Measurements from ENCODE around the gene PTPRD.

DNA sequence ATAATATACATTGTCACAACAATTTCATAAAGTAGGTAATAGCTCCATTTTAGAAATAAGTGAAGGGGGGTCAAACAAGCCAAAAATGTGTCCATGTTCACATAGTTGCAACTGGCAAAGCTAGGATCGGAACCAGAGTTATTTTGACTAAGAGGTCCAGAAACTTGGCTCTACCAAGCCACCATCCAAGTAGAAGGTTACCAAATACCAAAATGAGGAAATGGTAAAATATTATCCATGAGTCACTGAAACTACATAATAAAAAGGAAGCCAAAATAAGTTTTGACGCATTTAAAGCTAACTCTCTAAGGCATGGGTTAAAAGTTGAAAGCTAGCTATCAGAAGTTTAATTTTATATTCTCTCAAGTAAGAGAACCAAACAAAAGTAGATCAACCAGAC, 1926.3 kb downstream of the PTPRD start:
- TF ChIP-seq POLR2A (IDR thresholded peaks at IDR 0.05; ENCODE audit: low read depth, low read length) (no peak), SMC3 (IDR thresholded peaks at IDR 0.05; ENCODE audit: low read depth, low read length) (no peak), NFE2L2 (IDR thresholded peaks at IDR 0.05; ENCODE audit: low read depth, low read length) (no peak), RFX5 (IDR thresholded peaks at IDR 0.05; ENCODE audit: low read depth, low read length) (no peak), MAFK (IDR thresholded peaks at IDR 0.05; ENCODE audit: low read depth, low read length) (no peak), BHLHE40 (IDR thresholded peaks at IDR 0.05; ENCODE audit: low read depth, low read length) (no peak), CHD1 (IDR thresholded peaks at IDR 0.05; ENCODE audit: low read depth, low read length) (no peak), RAD21 (IDR thresholded peaks at IDR 0.05; ENCODE audit: low read length) (no peak), FOS (IDR thresholded peaks at IDR 0.05; ENCODE audit: low read depth, low read length) (no peak)
- TF ChIP-seq, protein P1, sequence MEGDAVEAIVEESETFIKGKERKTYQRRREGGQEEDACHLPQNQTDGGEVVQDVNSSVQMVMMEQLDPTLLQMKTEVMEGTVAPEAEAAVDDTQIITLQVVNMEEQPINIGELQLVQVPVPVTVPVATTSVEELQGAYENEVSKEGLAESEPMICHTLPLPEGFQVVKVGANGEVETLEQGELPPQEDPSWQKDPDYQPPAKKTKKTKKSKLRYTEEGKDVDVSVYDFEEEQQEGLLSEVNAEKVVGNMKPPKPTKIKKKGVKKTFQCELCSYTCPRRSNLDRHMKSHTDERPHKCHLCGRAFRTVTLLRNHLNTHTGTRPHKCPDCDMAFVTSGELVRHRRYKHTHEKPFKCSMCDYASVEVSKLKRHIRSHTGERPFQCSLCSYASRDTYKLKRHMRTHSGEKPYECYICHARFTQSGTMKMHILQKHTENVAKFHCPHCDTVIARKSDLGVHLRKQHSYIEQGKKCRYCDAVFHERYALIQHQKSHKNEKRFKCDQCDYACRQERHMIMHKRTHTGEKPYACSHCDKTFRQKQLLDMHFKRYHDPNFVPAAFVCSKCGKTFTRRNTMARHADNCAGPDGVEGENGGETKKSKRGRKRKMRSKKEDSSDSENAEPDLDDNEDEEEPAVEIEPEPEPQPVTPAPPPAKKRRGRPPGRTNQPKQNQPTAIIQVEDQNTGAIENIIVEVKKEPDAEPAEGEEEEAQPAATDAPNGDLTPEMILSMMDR (conservative IDR thresholded peaks at IDR 0.05; ENCODE audit: low read depth, low read length), result no peak
- TF ChIP-seq, protein P2, sequence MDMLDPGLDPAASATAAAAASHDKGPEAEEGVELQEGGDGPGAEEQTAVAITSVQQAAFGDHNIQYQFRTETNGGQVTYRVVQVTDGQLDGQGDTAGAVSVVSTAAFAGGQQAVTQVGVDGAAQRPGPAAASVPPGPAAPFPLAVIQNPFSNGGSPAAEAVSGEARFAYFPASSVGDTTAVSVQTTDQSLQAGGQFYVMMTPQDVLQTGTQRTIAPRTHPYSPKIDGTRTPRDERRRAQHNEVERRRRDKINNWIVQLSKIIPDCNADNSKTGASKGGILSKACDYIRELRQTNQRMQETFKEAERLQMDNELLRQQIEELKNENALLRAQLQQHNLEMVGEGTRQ (IDR thresholded peaks at IDR 0.05; ENCODE audit: low read depth, low read length), result no peak
